SK-N-DZ (cell line): ENCODE results near the gene KCNQ1.
"Not testable (repeated sequence)": the region's sequence is repeated elsewhere in the genome, so short reads cannot be mapped to it uniquely, and the experiment has no call there.

Experiments used
- DNase-seq: peaks from one replicate; pipeline ENCODE4 v3.0.0-alpha.2; 2015; ENCODE audit warnings: low spot score

KCNQ1 gene

DNA sequence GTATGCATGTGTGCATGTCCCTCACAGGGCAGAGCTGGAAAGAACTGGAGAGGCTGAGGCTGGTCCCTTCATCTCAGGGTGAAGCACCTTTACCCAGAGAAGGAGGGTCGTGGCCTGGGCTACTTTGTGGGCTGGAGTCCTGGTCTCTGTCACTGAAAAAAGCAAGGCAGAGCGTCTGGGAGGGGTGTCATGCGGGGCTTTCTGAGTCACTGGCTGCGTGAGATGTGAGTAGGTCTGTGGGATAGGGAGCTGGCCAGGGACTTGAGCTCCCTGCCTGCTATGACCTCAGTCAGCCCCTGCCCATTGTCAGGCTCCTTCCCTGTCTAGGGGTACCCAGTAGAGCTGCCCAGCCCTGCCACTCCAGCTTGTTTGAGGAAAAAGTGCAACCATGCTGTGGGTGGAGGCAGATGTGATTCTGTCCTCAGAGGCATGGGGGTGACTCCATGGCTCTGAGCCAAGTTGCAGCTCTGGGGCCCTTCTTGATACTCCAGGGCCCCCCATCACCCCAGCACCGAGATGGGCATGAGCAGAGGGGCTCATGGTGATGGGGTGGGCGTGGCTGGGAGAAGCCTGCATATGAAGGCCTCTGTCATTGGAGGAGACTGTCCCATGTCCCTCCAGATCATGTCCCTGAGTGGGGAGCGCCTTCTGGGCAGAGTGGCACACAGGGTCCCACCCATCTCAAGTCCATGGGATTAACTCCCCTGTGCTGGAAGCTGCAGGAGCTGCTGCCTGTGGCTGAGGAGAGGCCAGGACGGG is 27.8 kb downstream of the KCNQ1 start:
- DNase-seq, result no peak

DNA sequence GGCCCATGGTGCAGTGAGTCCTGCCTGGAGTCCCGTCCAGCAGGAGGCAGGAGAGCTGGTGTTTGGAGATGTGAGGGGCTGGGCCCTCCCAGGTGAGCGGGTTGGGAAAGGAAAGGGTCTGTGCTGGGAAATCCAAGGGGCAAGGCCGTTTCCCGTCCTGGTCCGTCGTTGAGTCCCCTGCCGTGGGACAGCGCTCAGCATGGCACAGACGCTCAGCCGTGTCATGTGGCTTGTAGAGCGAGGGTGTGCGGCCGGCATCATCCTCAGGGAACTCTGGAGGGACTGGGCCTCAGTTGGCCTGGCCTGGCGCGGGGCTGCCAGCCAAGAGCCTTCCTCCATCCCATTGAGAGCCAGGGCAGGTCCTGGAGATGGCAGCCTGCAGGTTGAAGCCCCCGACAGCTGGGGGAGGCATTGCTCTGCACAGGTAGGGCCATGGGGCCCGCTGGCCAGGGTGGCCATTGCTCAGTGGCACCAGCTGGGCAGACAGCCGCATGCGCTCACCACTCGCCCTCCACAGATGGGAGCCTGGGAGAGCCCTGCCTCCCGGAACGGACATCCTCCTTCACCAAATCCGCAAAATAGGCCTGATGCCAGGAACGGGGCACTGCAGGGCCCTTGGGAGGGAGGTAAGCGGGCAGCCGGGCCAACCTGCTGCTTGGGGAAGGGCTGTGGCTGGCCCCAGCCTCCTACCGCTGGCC is 28.7 kb downstream of the KCNQ1 start:
- no peak for DNase-seq

DNA sequence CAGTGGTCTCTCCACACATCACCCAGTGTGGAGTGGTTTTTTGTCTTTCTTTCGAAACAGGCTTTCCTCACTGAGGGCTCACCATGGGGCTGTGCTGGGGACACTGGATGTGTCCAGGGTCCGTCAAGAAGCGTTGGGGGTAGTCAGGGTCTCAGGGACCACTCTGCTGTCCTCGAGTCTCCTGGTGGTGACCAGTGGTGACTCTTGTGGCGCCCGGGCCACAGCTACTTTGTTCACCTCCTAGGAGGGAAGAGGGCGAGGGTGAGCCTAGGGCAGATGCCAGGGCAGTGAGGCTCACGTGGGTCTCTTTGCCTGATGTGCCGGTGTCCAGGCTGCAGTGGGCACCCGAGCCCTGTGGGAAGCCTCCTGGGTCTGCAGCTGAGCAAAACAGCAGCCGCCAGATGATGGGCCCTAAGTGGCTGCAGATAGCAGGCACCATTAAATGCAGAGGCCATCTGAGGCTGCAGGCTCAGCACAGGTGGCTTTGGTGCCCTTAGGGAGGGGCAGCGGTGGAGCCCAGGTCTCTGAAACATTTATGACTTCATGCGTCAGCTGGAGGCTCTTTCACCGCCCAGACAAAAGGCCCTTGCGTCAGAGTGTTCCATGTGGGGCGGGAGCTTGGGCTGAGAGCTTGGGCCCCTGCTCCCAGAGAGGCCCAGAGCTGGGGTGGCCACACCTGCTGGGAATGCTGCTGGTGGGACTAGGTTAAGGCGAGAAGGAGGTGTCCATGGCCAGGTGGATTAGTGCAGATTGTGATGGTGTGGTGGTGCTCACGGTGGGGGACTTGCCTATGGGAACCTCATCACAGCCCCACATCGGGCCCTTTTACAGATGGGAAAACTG is 29.5 kb downstream of the KCNQ1 start:
- no peak for DNase-seq

DNA sequence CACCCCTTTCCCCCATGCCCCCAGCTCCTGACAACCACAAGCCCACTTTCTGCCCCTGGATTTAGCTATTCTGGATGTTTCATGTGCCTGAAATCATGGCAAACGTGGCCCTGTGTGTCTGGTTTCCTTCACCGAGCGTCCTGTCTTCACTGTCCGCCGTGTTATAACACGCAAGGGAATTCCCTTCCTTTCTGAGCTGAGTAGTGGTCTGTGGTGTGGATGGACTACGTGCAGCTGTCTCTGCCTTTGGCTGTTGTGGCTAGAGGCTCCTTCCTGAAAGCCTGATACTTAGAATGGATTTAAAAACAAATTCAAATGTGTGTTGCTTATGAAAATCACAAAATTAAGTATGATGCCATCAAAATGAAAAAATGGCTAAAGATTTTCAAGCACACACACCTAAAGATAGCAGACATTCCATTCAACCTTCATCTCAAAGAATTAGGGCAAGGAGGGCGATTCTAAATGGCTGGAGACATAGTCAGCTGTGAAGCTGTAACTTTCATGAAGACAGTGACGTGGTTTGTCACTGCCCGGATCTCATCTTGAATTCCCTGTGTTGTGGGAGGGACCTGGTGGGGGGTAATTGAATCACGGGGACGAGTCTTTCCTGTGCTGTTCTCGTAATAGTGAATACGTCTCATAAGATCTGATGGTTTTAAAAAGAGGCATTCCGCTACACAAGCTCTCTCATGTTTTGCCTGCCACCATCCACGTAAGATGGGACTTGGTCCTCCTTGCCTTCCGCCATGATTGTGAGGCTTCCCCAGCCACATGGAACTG is 30.5 kb downstream of the KCNQ1 start:
- DNase-seq, result no peak

DNA sequence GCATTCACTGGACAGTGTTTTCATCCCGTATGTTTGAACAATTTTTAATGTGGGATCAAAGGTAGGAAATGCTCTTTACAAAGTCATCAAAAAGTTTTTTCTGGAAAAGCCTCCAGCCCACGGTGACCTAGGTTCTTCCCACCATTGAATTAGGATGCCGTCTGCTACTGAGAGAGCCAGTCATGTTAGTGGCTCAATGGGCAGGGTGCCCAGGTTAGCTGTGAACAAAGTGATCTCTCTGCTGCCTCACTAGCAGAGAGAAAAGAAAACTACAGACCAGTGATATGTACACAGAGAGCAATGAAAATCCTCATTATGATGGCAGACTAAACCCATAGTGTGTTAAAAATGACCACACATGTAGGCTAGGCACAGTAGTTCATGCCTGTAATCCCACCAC is 32.4 kb downstream of the KCNQ1 start:
- no peak for DNase-seq

DNA sequence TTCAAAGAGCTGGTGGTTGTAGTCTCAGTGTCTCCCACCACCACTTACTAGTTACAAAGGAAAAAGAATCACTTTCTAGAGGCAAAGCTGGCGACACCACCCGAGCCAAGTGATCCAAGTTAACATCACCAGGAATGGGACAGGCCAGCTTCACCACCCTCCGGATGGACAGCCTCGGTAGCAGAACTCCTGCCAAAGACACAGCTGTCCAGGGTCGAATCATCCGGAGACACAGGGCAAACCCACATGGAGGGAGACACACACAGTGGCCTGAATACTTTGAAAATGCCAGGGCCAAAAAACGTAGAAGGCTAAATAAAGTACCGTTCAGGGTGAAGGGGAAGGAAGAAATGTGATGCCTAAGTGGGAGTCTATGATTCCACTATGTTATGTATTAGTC is 33.1 kb downstream of the KCNQ1 start:
- DNase-seq, result no peak

DNA sequence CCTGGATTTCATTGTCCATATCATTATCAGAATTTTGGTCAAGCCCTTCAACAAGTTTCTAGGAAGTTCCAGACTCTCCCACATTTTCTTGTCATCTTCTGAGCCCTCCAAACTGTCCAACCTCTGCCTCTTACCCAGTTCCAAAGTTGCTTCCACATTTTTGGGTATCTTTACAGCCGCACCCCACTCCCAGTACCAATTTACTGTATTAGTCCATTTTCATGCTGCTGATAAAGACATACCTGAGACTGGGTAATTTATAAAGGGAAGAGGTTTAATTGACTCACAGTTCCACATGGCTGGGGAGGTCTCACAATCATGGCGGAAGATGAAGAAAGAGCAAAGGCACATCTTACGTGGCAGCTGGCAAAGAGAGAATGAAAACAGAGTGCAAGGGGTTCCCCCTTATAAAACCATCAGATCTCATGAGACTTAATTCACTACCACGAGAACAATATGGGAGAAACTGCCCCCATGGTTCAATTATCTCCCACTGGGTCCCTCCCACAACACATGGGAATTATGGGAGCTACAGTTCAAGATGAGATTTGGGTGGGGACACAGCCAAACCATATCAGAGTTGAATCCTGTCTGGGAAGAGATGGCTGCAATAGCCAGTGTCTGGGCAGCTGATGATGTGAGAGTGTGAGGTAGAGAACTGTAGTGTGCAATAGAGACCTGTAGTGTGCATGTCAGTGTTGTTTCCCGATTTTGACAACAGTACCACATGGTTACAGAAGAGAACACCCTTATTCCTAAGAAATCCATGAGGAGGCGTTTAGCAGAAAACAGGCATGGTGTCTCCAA is 35.5 kb downstream of the KCNQ1 start:
- not testable (repeated sequence) for DNase-seq

DNA sequence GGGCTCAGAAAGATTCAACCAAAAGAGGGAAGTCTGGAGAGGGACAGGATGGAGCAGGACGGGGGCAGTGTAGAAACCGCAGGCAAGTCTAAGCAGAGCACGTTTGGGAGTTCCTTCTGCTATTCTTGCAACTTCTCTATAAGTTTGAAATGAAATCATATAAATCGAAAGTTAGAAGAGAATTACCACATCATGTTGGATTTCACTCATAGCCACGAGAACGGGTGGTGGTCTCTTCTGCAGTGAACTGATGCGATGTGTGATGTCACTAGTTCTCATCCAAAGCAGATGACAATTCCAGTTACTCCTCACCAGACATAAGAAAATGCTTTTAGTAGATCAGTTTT is 36.0 kb downstream of the KCNQ1 start:
- no peak for DNase-seq

DNA sequence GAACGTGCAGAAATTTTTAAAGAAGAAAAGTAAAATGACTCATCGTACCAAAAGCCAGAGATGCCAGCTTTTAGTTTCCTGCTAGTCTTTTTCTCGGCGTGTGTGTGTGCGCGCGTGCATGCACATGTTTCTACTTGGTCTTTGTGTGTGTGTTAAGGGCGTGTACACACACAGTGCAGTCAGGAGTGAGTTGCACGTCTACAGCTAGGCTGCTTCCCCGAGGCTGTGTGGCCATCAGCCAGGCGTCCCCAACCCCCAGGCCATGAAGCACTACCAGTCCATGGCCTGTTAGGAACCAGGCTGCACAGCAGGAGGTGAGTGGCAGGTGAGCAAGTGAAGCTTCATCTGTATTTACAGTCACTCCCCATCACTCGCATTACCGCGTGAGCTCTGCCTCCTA is 36.4 kb downstream of the KCNQ1 start:
- no peak for DNase-seq

DNA sequence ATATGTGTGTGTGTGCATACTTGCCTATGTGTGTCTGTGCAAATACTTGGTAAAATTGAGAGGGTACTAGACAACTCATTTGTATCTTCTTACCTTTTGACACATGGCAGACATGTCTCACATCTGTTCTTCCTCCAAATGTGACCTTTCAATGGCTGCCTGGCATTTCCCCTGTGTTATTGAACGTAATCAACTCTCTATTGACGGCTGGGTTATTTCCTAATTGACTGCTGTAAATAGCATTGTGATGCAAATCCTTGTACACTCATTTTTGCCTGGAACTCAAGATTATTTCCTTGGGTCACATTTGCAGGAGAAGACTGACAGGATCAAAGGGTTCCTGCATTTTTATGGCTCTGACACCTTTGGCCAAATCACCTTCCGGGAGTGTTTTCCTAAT is 37.4 kb downstream of the KCNQ1 start:
- no peak for DNase-seq

DNA sequence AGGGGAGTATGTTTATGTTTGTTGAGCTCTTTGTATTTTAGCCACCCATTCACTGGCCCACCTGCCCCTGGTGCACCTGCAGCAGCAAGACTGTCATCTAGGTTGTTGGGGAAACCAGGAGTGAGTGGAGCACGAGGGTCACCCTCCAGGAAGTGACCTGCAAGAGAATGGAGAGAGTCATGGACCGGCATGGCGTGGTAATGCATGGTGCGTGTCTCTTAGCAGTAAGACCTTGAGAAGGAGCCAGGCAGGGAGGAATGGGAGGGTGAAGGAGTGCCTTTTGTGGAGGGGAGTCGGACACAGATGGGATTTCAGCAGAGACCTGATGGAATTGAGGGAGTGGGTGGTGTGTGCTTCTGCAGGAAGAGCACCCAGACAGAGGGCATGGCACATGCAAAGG is 37.9 kb downstream of the KCNQ1 start:
- no peak for DNase-seq

DNA sequence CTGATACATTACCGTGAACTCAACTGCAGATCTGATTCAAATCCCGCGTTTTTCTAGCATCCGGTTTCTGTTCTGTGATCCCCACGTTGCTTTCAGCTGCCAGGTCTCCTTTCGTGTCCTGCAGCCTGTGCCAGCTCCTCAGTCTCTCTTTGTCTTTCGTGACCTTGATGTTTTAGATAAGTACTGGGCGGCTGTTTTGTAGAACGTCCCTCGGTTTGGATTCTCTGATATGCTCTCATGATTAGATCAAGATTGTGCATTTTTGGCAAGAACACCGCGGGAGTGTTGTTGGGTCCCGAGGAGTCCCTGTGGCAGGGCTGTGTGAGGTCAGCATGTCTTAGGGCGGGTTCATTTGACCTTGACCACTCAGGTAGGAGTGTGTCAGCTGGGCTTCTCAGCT is 38.6 kb downstream of the KCNQ1 start:
- DNase-seq, result no peak

DNA sequence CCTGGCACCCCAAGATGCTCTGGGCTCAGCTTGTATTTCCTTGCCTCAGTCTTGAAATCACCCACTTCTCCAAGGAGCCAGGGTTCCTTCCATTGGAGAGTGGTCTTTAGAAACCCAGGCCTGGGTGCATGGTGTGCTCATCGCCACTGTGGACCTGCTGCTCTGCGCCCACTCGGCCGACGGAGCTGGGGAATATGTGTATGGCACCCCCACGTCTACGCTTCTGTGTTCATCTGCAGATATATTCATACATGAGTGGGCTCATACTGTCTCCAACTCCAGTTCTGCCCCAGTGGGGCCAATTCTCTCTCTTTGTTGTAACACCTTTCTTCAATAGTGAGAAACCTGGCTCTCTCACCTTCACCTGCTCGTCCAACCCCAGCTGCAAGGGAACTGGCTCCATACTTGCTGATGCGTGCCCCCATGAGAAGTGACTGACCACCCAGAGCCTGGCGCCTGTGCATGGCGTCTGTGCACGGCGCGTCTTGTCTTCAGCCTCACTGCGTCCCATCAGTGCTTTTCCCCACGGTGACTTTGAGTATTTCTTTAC is 39.8 kb downstream of the KCNQ1 start:
- DNase-seq, result no peak

DNA sequence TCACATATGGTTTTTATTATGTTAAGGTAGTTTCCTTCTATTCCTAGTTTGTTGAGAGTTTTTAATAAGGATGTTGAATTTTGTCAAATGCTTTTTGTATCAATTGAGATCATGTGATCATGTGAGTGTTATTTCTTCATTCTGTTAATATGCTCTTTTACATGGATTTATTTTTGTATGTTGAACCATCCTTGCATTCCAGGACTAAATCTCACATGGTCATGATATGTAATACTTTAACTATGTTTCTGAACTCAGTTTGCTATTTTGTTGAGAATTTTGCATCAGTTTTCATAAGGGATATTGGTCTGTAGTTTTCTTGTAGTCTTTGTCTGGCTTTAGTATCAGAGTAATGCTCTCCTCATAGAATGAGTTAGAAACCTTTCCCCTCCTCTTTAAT is 43.2 kb downstream of the KCNQ1 start:
- no peak for DNase-seq

DNA sequence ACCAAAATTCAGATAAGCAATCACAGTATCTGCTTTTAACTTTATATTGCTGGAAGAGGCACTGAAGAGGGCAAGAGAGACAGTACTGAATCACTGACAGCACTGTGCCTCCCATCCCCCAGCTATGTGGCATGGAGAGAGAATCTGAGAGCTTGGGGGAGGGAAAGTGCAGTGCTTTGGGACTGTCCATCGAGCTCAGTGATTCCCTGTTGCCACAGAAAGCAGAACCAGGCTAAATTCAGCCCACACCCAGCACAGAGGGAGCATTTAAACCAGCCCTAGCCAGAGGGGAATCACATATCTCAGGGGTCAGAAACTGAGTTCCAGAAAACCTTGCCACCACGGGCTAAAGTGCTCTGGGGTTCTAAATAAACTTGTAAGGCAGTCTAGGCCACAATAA is 44.3 kb downstream of the KCNQ1 start:
- DNase-seq, result no peak

DNA sequence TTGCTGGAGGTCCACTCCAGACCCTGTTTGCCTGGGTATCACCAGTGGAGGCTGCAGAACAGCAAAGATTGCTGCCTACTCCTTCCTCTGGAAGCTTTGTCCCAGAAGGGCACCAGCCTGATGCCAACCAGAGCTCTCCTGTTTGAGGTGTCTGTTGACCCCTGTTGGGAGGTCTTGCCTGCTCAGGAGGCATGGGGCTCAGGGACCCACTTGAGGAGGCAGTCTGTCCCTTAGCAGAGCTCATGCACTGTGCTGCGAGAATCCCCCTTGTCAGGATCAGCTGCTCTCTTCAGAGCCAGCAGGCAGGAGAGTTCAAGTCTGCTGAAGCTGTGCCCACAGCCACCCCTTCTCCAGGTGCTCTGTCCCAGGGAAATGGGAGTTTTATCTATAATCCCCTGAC is 53.1 kb downstream of the KCNQ1 start:
- DNase-seq, result not testable (repeated sequence)

DNA sequence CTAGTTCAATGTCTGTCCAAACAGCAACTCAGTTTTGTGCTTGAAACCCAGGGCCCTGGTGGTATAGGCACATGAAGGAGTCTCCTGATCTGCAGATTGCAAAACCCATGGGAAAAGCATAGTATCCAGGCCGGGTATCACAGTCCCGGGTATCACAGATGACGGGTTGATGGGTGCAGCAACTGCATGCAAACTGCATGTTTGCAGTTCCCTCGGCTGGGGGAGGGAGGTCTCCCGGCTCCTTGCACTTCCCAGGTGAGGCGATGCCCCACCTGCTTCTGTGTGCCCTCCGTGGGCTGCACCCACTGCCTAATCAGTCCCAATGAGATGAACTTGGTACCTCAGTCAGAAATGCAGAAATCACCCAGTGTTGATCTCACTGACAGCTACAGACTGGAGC is 53.9 kb downstream of the KCNQ1 start:
- DNase-seq, result no peak

DNA sequence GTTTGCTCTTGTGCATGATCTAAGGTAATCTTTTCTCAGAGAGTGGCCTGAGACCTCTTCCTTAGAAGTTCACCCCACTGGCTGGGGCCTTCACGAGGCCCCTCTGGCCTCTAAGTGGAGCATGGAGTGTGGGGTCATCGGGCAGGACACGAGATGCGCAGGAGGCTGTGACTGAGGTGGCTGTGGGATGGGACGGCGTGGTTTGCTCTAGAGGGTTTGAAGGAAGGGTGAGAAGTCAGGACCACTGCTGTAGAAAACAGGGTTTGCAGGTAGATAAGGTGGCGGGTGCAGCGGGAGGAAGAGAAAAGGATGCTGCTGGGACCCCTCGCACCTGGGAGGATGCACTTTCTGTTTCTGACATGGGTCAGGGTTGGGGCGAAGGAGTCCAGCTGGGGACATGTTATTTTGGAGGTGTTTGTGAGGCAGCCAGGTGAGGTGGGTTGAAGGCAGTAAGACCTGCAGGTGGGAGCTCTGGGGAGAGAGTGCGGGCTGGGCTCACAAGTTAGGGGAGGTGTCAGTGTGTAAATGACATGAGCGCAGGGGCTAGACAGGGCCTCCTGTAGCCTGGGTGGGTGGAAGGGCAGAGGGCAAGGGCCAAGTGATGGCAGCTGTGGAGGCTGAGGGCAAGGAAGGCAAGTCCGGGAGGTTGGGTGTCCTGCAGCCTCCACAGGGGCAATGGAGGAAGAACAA is 62.5 kb downstream of the KCNQ1 start:
- DNase-seq, result no peak

DNA sequence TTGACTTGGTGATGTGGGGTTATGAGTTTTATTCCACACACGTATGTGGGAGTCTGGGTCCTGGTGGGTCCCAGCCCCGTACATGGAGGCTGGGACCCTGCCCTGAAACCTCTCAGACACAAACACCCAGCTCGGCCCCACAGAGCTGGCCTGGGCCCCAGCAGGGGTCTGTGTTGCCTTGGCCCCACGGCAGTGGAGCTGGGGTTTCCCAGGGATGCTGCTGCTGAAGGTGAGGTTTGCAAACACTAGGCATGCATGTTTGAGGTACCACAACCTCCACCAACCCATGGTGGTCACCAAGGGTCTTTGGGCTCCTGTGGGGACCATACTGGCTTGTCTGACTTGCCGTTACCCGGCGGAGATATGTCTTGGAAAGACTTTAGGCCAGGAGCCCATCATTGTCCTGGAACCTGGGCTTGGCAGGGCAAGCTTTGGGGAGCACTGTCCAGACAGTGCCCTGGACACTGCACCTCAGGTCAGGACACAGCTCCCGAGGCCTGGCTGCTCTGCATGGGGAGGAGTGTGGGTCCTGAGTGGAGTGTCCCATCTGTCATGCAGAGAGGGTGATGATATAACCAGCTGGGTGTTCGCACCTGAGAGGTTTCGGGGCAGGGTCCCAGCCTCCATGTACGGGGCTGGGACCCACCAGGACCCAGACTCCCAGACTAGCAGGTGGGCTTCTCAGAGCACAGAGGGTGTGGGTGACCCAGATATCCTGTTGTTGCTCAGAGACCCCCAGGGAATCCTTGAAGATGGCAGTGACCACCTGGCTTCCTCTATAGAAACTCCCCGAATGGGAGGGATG is 63.3 kb downstream of the KCNQ1 start:
- no peak for DNase-seq
